ENCODE results near the gene FBXO10.

DNA sequence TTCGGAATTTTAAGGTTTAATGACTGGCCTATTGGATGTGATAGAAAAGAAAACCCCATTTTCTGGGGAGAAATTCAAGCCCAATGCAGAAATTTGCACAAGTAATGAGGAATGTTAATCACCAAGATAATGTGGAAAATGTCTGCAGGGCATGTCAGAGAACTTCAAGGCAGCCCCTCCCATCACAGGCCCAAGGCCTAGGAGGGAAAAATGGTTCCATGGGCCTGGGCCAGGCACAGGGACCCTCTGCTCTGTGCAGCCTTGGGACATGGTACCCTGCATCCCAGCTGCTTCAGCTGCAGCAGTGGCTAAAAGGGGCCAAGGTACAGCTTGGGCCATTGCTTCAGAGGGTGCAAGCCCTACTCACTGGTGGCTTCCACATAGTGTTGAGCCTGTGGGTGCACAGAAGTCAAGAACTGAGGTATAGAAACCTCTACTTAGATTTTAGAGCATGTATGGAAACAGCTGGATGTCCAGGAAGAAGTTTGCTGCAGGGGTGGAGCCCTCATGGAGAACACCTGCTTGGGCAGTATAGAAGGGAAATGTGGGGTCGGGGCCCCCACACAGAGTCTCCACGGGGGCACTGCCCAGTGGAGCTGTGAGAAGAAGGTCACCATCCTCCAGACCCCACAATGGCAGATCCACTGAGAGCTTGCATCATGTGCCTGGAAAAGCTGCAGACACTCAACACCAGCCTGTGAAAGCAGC is 12.2 kb downstream of the FBXO10 start:
- TF ChIP-seq, protein P1, sequence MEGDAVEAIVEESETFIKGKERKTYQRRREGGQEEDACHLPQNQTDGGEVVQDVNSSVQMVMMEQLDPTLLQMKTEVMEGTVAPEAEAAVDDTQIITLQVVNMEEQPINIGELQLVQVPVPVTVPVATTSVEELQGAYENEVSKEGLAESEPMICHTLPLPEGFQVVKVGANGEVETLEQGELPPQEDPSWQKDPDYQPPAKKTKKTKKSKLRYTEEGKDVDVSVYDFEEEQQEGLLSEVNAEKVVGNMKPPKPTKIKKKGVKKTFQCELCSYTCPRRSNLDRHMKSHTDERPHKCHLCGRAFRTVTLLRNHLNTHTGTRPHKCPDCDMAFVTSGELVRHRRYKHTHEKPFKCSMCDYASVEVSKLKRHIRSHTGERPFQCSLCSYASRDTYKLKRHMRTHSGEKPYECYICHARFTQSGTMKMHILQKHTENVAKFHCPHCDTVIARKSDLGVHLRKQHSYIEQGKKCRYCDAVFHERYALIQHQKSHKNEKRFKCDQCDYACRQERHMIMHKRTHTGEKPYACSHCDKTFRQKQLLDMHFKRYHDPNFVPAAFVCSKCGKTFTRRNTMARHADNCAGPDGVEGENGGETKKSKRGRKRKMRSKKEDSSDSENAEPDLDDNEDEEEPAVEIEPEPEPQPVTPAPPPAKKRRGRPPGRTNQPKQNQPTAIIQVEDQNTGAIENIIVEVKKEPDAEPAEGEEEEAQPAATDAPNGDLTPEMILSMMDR (conservative IDR thresholded peaks at IDR 0.05): no peak
- no peak for TF ChIP-seq ZFX (IDR thresholded peaks at IDR 0.05)

All from C4-2B (cell line).